PC-9 (cell line): ENCODE data around the gene CHRNG. TPM values are rescaled to one million over a fixed set of nuclear protein-coding genes. Genes with fewer than 3 reads are reported as not detected.

Experiments used
- BruUV-seq: library from RNA; stranded (reverse); fragments of 400-500 nt; replicated peaks from 2 replicates; lab custom pipeline; 2021; lab: Mats Ljungman, UMichigan
- CTCF ChIA-PET: fragments of 300-600 bp; sonication (Branson Sonifier 250); formaldehyde crosslinking; loops from one replicate; lab custom pipeline; 2022; ENCODE audit warnings: antibody characterized with exemption; lab: Charles Lee
- POLR2A ChIA-PET: fragments of 300-600 bp; sonication (Branson Sonifier 250); formaldehyde crosslinking; loops from one replicate; lab custom pipeline; 2022; ENCODE audit warnings: antibody characterized with exemption; ENCODE audit not compliant: unreplicated experiment; lab: Charles Lee
- DNase-seq, 2 experiments: peaks; one replicate each; pipeline versions ENCODE4 v3.0.0 to v3.0.0-alpha.2; 2015 to 2022; ENCODE audit warnings: mixed read lengths in 1 of 2
- H2AFZ ChIP-seq: fragments of 200-600 bp; sonication (generic); 2 replicates; pipeline ENCODE4 v1.8.1; 2017; ENCODE audit warnings: antibody characterized with exemption
- H3F3A ChIP-seq: fragments of 200-600 bp; sonication (generic); 2 replicates; pipeline ENCODE4 v1.8.1; 2017; ENCODE audit warnings: antibody characterized with exemption, mild to moderate bottlenecking, low read depth; ENCODE audit not compliant: insufficient read depth
- H3K27ac ChIP-seq: fragments of 200-600 bp; sonication (generic); 2 replicates; pipeline ENCODE4 v1.6.1; 2016; ENCODE audit warnings: mixed run types
- H3K27me3 ChIP-seq: fragments of 200-600 bp; sonication (generic); 2 replicates; pipeline ENCODE4 v1.6.1; 2016; ENCODE audit warnings: low read depth, mixed run types; ENCODE audit not compliant: insufficient read depth
- H3K36me3 ChIP-seq: fragments of 200-600 bp; sonication (generic); 2 replicates; pipeline ENCODE4 v1.6.1; 2016; ENCODE audit warnings: low read depth, mixed run types
- H3K4me1 ChIP-seq: fragments of 200-600 bp; sonication (generic); replicated peaks from 2 replicates; pipeline ENCODE4 v1.6.1; 2016; ENCODE audit warnings: mixed run types; ENCODE audit not compliant: insufficient read depth
- H3K4me2 ChIP-seq: fragments of 200-600 bp; sonication (generic); 2 replicates; pipeline ENCODE4 v1.6.1; 2017; ENCODE audit warnings: mixed run types
- H3K4me3 ChIP-seq: fragments of 200-600 bp; sonication (generic); 2 replicates; pipeline ENCODE4 v1.6.1; 2016; ENCODE audit warnings: mixed run types
- H3K79me2 ChIP-seq: fragments of 200-600 bp; sonication (generic); 2 replicates; pipeline ENCODE4 v1.6.1; 2017; ENCODE audit warnings: low read depth, mixed run types
- H3K9me2 ChIP-seq: fragments of 200-600 bp; sonication (generic); 2 replicates; pipeline ENCODE4 v1.8.1; 2017; ENCODE audit warnings: mild to moderate bottlenecking; ENCODE audit not compliant: insufficient read depth
- H3K9me3 ChIP-seq: fragments of 200-600 bp; sonication (generic); 2 replicates; pipeline ENCODE4 v1.8.1; 2016; ENCODE audit warnings: low read depth; ENCODE audit not compliant: insufficient read depth
- H4K20me1 ChIP-seq: fragments of 200-600 bp; sonication (generic); 2 replicates; pipeline ENCODE4 v1.8.1; 2017; ENCODE audit not compliant: insufficient read depth
- CTCF ChIP-seq: fragments of 200-600 bp; sonication (generic); conservative IDR thresholded peaks from 2 replicates; pipeline ENCODE4 v1.6.1; 2017; ENCODE audit warnings: mixed run types, antibody characterized with exemption, mild to moderate bottlenecking, moderate library complexity
- EZH2 ChIP-seq: fragments of 200-600 bp; sonication (generic); IDR thresholded peaks from 2 replicates; pipeline ENCODE4 v1.8.0; 2017; ENCODE audit warnings: antibody characterized with exemption, low read depth
- intact Hi-C: fragments of 100-400 bp; cut with micrococcal nuclease; formaldehyde crosslinking; loops from one replicate; pipeline ENCODE4 v1.10.0; 2022; ENCODE audit not compliant: unreplicated experiment
- total RNA-seq: library from RNA; stranded (reverse); gene quantifications from 2 replicates; pipeline ENCODE4 v1.2.3, GENCODE V29; 2021

The CHRNG gene
- total RNA-seq, 1 experiment from 2014 or later: not detected

GRCh38 chr2:232511336-232511890 lies 28.1 kb upstream of the CHRNG start:
- Histone ChIP-seq H3K9me2 (no peaks in the 10 kb centered on the region), H3K4me1 (no peaks in the 10 kb centered on the region), H3K4me3 (no peak overlapping the region), H2AFZ (no peak overlapping the region), H4K20me1 (no peaks in the 10 kb centered on the region), H3K79me2 (no peaks in the 10 kb centered on the region), H3K4me2 (no peak overlapping the region), H3K27me3 (peaks cover 23% of the 10 kb centered on the region; the same call in 1 of the 2 replicates), H3K36me3 (no peaks in the 10 kb centered on the region), H3F3A (no peaks in the 10 kb centered on the region; the same call in 1 of the 2 replicates), H3K9me3 (no peaks in the 10 kb centered on the region), H3K27ac (no peak overlapping the region)
- intact Hi-C loops: no loop called here
- no TSS peak for BruUV-seq
- no peak for DNase-seq
- ChIA-PET CTCF (no interaction called here), POLR2A (no interaction called here)
- TF ChIP-seq CTCF (no peak), EZH2 (no peak)

GRCh38 chr2:232512602-232513001 lies 26.9 kb upstream of the CHRNG start:
- Histone ChIP-seq H3F3A (no peaks in the 10 kb centered on the region; the same call in 1 of the 2 replicates), H3K4me2 (no peak overlapping the region), H3K9me3 (no peaks in the 10 kb centered on the region), H3K27ac (no peak overlapping the region), H2AFZ (no peak overlapping the region), H3K36me3 (no peaks in the 10 kb centered on the region), H3K9me2 (no peaks in the 10 kb centered on the region), H3K79me2 (no peaks in the 10 kb centered on the region), H4K20me1 (no peaks in the 10 kb centered on the region), H3K4me1 (no peaks in the 10 kb centered on the region), H3K4me3 (no peak overlapping the region), H3K27me3 (0 out of 2 replicates have a peak, but pooled peaks cover 12% of the 10 kb centered on the region)
- ChIA-PET POLR2A (no interaction called here), CTCF (no interaction called here)
- no TSS peak for BruUV-seq
- intact Hi-C loops: no loop called here
- TF ChIP-seq CTCF: no peak
- no peak for TF ChIP-seq EZH2
- DNase-seq: no peak

GRCh38 chr2:232513353-232513752 lies 26.1 kb upstream of the CHRNG start:
- POLR2A ChIA-PET: no interaction called here
- no TSS peak for BruUV-seq

More at GRCh38 chr2:232513353-232513752, 26.1 kb upstream of the CHRNG start:
- DNase-seq: no peak
- no peaks in the 10 kb centered on the region for H3K4me1 ChIP-seq
- H4K20me1 ChIP-seq: no peaks in the 10 kb centered on the region
- H3K27ac ChIP-seq: no peak overlapping the region
- peaks cover 8% of the 10 kb centered on the region; the same call in 1 of the 2 replicates for H3K27me3 ChIP-seq
- no peaks in the 10 kb centered on the region for H3K9me3 ChIP-seq
- intact Hi-C loops: no loop called here
- no peak overlapping the region for H2AFZ ChIP-seq
- no peaks in the 10 kb centered on the region for H3K36me3 ChIP-seq
- H3F3A ChIP-seq: no peaks in the 10 kb centered on the region; the same call in 1 of the 2 replicates
- H3K4me3 ChIP-seq: no peak overlapping the region
- CTCF ChIA-PET: no interaction called here
- TF ChIP-seq EZH2: no peak
- no peak for TF ChIP-seq CTCF
- H3K9me2 ChIP-seq: no peaks in the 10 kb centered on the region
- H3K79me2 ChIP-seq: no peaks in the 10 kb centered on the region
- no peak overlapping the region for H3K4me2 ChIP-seq
